HG03039 (cell line): ENCODE results near the gene PKLR.
"Not testable (repeated sequence)": the region's sequence is repeated elsewhere in the genome, so short reads cannot be mapped to it uniquely, and the experiment has no call there.

ENCODE experiments used
- ATAC-seq: cut with Tn5 transposase; IDR thresholded peaks from one replicate; pipeline ENCODE4 v1.9.1; 2021; ENCODE audit warnings: mild to moderate bottlenecking, moderate library complexity; ENCODE audit not compliant: unreplicated experiment

PKLR gene

GRCh38 chr1:155301342-155301841 lies at the start of gene PKLR:
Gene PKLR (minus strand): TSS chr1:155301438. CDS start chr1:155301395, 43 bp downstream.
- ATAC-seq, result no peak

DNA sequence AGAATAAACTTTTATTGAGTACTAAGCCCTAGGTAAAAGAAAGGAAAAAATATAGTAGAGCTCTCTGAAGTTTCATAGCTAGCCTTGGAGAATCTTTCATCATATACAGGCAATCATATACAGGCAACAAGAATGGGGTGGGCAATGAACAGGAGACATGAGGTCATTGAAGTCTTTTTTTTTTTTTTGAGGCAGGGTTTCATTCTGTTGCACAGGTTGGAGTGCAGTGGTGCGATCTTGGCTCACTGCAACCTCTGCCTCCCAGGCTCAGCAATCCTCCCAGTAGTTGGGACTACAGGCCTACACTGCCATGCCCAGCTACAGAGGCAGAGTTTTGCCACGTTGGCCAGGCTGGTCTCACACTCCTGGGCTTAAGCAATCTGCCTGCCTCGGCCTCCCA lies 41.6 kb upstream of the PKLR start:
- no peak for ATAC-seq

DNA sequence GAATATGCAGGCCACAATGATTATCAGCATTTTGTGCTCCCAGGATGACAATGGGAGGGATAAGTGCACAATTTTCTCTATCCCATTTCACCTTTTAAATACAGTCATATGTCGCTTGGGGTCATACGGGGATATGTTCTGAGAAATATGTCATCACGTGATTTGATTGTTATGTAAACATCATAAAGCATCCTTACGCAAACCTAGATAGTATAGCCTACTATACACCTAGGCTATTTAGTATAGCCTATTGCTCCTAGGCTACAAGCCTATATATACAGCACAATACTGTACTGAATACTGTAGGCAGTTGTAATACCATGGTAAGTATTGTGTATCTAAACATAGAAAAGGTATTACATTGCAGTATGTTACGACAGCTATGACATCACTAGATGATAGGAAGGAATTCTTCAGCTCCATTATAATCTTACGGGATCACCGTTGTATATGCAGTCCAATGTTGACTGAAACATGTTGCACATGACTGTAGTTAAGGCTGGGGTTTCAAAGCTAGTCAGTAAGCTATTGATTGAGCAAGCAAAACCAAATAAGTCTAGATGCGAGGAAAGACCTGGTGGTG lies 38.4 kb upstream of the PKLR start:
- ATAC-seq, result no peak

- ATAC-seq, result no peak
Measured at GRCh38 chr1:155334962-155335361, 33.7 kb upstream of the PKLR start.

GRCh38 chr1:155329980-155330598 lies 28.9 kb upstream of the PKLR start:
- ATAC-seq, result no peak

DNA sequence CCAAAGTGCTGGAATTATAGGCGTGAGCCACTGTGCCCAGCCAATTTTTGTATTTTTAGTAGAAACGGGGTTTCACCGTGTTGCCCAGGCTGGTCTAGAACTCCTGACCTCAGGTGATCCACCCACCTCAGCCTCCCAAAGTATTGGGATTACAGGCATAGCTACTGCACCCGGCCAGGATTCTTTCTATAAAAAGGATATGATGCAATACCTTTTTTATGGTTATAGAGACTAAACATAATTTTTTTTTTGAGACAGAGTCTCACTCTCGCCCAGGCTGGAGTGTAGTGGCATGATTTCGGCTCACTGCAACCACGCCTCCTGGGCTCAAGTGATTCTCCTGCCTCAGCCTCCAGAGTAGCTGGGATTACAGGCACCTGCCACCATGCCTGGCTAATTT lies 27.6 kb upstream of the PKLR start:
- ATAC-seq, result not testable (repeated sequence)

DNA sequence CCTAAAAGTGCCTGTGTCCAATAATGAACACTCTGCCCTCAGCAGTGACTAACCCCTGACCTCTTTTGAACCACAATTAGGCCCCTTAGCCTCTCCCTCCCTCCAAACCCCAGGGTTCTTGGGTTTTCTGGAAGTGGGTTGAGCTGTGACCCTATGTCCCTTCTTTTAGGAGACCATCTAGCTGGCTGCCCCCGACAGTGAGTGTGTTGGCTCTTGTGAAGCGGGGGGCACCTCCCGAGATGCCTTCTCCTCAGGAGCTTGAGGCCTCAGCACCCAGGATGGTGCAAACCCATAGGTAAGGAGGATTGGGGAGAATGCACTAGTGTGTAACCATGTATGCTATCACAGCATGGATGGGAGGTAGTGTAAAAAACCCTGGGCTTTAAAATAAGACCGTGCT lies 26.7 kb upstream of the PKLR start:
- no peak for ATAC-seq

- no peak for ATAC-seq
Measured at GRCh38 chr1:155326631-155327037, 25.4 kb upstream of the PKLR start.

- ATAC-seq, result no peak
Measured at GRCh38 chr1:155326020-155326526, 24.8 kb upstream of the PKLR start.

DNA sequence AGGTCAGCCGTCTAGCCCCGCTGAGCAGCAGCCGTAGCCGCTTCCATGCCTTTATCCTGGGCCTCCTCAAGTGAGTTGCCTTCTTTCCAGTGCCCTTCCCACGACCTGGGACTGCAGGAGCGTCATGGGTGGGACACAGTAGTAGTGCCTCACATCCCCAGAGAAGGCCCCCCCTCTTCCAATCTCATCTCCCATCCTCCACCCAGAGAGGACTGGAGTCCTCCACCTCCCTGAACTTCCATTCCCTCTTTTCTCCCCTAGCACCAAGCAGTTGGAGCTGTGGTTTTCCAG lies 24.3 kb upstream of the PKLR start:
- no peak for ATAC-seq

GRCh38 chr1:155324717-155325602 lies 23.7 kb upstream of the PKLR start:
- ATAC-seq, result no peak

DNA sequence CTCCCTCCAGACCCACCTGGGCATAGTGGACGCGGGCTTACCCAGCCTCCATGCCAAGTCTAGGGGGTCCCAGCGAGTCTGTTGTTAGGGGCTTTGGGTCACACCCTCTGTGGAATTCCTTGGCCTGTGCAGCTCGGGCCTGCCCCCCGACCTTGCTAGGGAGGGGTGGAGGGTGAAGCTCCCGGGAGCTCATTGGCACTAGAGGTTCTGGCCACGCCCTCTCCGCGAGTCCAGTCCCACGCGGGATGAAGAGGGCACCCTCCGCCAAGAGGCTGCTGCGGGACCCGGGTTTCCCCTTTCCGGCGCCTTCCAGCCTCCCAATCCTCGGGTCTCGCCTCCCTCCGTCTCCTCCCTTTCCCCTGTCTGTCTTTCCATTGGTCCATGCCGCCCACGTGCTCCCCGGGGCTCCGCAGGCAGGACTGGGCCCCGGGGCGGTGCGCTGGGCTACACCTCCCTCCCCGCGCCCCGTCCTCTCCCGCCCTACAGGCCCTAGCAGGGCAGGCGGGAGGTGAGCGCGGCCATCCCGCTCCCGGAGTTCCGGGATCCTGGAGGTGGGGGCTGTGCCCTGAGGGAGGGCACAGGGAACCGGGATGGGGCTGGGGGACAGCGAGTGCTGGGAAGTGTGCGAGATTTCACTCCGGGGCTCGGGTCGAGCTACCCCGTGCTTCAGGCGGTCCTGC lies 22.9 kb upstream of the PKLR start:
- ATAC-seq, result peak; percentile 55

DNA sequence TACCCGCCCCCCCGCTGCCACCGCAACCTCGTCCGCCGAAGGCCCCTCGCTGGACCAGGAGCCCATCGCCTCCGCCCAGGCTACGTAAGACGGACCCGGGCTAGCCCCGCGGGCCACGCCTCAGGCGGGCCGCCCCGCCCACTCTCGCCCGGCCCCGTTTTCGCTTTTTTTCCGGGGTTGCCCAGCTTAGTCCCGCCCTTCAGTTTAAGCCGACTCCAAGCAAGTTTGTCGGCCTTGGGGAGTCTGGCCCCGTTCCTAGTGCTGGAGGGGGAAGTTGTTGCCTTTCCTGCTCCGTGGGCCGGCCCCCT lies 22.4 kb upstream of the PKLR start:
- ATAC-seq, result peak; percentile 36

- peak; percentile 32 for ATAC-seq
Measured at GRCh38 chr1:155322953-155323728, 21.9 kb upstream of the PKLR start.

DNA sequence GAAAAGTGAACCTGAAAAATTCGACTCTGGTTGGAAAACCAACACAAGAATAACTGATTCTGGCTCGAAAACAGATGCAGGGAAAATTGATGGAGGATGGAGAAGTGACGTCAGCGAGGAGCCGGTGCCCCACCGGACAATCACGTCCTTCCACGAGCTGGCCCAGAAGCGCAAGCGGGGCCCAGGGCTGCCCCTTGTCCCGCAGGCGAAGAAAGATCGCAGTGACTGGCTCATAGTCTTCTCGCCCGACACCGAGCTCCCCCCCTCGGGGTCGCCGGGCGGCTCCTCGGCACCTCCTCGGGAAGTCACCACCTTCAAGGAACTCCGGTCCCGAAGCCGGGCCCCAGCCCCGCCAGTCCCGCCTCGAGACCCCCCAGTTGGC lies 21.3 kb upstream of the PKLR start:
- no peak for ATAC-seq

DNA sequence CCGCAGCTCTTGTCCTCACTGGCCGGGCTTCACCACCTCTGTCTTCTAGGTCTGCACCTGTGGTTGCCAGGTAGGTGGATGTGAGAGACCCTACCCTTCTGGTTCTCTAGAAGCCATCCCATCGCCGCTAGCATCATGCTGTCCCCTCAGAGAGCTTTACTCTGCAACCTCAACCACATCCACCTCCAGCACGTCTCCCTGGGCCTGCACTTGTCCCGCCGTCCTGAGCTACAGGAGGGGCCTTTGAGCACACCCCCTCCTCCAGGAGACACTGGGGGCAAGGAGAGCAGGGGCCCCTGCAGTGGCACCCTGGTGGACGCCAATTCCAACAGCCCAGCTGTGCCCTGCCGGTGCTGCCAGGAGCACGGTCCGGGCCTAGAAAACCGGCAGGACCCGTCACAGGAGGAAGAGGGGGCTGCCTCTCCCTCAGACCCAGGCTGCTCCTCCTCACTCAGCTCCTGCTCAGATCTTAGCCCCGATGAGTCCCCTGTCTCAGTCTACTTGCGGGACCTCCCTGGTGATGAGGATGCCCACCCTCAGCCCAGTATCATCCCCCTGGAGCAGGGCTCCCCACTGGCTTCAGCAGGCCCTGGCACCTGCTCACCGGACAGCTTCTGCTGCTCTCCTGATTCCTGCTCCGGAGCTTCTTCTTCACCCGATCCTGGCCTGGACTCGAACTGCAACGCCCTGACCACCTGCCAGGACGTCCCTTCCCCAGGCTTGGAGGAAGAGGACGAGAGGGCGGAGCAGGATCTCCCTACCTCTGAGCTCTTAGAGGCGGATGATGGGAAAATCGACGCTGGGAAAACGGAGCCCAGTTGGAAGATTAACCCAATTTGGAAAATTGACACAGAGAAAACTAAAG lies 20.6 kb upstream of the PKLR start:
- no peak for ATAC-seq

DNA sequence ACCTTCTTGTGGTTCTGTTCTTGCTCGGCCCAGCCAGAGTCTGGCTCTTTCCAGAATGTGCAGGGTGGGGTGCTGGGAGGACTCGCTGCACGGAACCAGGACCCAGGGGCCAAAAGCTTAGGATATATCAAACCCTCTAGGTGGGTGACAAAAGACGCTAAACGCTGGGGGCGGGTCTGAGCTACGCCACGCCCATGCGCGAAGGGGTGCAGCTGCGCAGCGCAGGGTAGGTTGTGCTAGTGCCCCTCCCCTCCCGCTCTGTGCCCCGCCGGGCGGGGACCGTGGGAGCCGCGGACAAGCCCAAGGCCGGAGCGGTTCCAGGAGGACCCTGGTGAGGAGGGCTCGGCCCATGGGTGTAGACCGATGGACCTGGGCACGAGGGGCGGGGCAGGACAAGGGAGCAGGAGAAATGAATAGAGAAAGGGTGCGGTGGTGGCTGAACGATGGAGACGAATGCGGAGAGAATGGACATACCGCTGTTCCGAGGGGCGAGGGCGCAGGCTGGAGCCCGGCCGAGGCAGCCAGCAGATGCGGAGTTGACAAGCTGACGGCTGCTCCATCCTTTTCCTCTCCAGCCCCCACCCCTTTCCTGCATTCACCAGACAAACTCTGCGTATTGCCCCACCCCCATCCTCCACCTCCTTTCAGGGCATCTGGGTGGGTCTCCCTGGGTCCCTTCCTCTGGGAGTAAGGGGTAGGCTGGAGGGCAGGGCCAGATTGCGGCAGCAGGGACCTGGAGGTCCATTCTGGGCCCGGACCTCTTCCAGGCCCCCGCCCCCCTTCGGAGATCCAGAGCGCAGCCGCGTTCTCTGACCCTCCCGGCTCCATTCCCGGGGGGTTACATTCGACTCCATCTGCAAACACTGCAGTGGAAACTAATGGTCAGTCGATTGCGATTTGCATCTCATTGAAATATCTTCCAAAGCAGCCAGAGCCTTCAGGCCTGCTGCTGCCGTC lies 19.7 kb upstream of the PKLR start, which contains the start of gene RUSC1:
TSS of gene RUSC1 (plus strand) at position 234 of the 957 bp plus-strand sequence. CDS start 880 bp downstream, outside the sequence.
- no peak for ATAC-seq

DNA sequence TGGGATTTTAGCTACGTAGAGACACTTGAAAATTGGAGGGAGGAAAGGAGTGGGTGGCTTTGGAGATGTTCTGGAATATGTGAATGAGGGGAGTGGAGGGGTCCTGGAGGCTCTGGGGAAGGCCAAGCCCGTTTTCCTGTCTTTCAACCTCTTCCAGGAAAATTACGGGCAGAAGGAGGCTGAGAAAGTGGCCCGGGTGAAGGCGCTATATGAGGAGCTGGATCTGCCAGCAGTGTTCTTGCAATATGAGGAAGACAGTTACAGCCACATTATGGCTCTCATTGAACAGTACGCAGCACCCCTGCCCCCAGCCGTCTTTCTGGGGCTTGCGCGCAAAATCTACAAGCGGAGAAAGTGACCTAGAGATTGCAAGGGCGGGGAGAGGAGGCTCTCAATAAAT lies 19.0 kb upstream of the PKLR start:
- no peak for ATAC-seq
